ENCODE measurements around the gene KPRP.

The KPRP gene, protein sequence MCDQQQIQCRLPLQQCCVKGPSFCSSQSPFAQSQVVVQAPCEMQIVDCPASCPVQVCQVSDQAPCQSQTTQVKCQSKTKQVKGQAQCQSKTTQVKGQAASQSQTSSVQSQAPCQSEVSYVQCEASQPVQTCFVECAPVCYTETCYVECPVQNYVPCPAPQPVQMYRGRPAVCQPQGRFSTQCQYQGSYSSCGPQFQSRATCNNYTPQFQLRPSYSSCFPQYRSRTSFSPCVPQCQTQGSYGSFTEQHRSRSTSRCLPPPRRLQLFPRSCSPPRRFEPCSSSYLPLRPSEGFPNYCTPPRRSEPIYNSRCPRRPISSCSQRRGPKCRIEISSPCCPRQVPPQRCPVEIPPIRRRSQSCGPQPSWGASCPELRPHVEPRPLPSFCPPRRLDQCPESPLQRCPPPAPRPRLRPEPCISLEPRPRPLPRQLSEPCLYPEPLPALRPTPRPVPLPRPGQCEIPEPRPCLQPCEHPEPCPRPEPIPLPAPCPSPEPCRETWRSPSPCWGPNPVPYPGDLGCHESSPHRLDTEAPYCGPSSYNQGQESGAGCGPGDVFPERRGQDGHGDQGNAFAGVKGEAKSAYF

DNA sequence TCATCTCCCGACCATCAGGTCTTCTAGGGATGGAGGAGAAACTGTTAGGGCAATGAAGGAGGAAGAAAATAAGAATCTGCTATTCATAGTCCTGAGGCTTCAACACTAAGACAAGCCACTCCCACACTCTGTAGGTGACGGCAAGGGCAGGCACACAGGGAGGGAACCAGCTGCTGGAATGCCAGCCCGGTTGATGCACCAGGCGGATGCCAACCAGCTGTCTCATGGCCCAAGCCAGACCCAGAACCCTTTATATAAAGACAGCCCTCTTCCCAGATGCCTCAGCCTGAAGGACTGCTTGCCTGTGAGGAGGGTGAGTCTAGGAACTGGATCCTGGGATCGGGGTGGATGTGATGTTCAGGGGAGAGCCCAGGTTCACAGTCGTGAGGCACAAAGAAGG lies at the start of gene KPRP:
TSS of gene KPRP (plus strand) at position 279 of the 400 bp plus-strand sequence. CDS start 1,564 bp downstream, outside the sequence.
- Histone ChIP-seq H3K27ac (ENCODE audit: low read length) (no peak within 1 kb of the TSS), H3K9ac (ENCODE audit: low read length) (no peak within 1 kb of the TSS), H3K9me3 (ENCODE audit: control insufficient read depth, low read depth, low read length) (peaks cover 75% of the 10 kb centered on the region), H3K27me3 (ENCODE audit: control insufficient read depth, insufficient read depth, low read length) (no peaks in the 10 kb centered on the region), H3K4me3 (ENCODE audit: low read length) (no peak within 1 kb of the TSS), H3K4me1 (ENCODE audit: control insufficient read depth, low read depth, low read length) (no peaks in the 10 kb centered on the region), H3K36me3 (ENCODE audit: control insufficient read depth, low read depth, low read length) (no peaks in the 10 kb centered on the region)

DNA sequence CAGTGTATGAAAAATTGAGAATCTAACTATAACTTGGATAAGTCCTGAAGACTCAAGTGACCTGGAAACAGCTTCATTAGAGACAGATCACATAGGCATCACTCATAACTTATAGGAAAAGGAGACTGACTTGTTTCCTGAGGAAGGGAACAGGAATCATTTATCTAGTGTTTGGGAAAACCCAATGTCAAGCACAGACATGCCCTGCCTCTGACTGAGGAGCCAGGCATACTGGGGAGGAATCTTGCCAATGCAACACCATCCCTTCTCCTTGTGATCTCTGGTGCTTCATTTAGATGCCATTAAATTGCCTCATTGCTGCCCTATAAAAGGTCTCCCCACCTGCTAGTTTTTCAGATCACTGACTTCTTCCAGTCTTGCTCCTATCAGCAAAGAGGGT lies 39.6 kb upstream of the KPRP start:
- H3K9ac ChIP-seq (ENCODE audit: low read length) = no peak overlapping the region
- no peaks in the 10 kb centered on the region for H3K4me1 ChIP-seq (ENCODE audit: control insufficient read depth, low read depth, low read length)
- peaks cover 85% of the 10 kb centered on the region for H3K9me3 ChIP-seq (ENCODE audit: control insufficient read depth, low read depth, low read length)
- H3K27me3 ChIP-seq (ENCODE audit: control insufficient read depth, insufficient read depth, low read length) = no peaks in the 10 kb centered on the region
- H3K36me3 ChIP-seq (ENCODE audit: control insufficient read depth, low read depth, low read length) = no peaks in the 10 kb centered on the region
- H3K27ac ChIP-seq (ENCODE audit: low read length) = no peak overlapping the region
- H3K4me3 ChIP-seq (ENCODE audit: low read length) = no peak overlapping the region

DNA sequence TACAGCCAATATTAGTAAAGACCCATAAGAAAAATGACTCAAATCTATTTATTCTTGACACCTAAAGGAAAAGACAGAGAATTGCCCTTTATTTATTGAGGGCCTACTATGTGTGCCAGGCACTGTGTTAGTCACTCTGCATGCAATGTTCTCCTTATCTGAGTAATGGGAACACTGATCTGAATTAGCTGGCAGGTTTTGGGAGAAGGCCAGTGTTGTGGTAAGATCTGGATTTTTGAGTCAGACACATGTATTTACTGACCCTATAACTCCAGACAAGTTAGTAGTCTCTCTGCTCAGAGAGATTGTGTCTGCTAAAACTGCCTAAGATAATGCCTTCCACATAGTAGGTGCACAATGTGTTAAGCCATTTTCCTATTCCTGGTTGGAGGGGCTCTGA lies 32.6 kb upstream of the KPRP start:
- no peak overlapping the region for H3K4me3 ChIP-seq (ENCODE audit: low read length)
- no peaks in the 10 kb centered on the region for H3K4me1 ChIP-seq (ENCODE audit: control insufficient read depth, low read depth, low read length)
- no peak overlapping the region for H3K27ac ChIP-seq (ENCODE audit: low read length)
- H3K36me3 ChIP-seq (ENCODE audit: control insufficient read depth, low read depth, low read length) = no peaks in the 10 kb centered on the region
- H3K27me3 ChIP-seq (ENCODE audit: control insufficient read depth, insufficient read depth, low read length) = no peaks in the 10 kb centered on the region
- peaks cover 78% of the 10 kb centered on the region for H3K9me3 ChIP-seq (ENCODE audit: control insufficient read depth, low read depth, low read length)
- no peak overlapping the region for H3K9ac ChIP-seq (ENCODE audit: low read length)

DNA sequence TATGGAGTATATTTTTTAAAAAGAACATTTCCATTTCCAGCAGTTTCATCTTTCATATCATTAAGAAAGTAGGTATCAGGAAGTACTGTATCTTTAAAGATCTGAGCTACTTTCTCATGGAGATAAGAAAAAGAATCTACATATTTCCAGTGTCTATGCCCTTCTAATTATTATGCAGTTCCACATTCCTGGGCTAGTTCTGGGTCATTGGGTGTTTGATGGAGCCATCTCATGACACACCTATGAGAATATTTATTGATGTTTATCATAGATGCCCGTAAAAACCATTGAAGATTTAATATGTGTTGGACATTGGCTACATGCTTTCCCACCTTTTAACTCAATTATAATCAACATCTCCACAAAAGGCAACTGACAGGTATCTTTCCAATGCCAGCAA lies 28.8 kb upstream of the KPRP start:
- H3K9ac ChIP-seq (ENCODE audit: low read length) = no peak overlapping the region
- H3K27ac ChIP-seq (ENCODE audit: low read length) = no peak overlapping the region
- H3K9me3 ChIP-seq (ENCODE audit: control insufficient read depth, low read depth, low read length) = peaks cover 70% of the 10 kb centered on the region
- no peak overlapping the region for H3K4me3 ChIP-seq (ENCODE audit: low read length)
- no peaks in the 10 kb centered on the region for H3K36me3 ChIP-seq (ENCODE audit: control insufficient read depth, low read depth, low read length)
- H3K27me3 ChIP-seq (ENCODE audit: control insufficient read depth, insufficient read depth, low read length) = no peaks in the 10 kb centered on the region
- H3K4me1 ChIP-seq (ENCODE audit: control insufficient read depth, low read depth, low read length) = no peaks in the 10 kb centered on the region

DNA sequence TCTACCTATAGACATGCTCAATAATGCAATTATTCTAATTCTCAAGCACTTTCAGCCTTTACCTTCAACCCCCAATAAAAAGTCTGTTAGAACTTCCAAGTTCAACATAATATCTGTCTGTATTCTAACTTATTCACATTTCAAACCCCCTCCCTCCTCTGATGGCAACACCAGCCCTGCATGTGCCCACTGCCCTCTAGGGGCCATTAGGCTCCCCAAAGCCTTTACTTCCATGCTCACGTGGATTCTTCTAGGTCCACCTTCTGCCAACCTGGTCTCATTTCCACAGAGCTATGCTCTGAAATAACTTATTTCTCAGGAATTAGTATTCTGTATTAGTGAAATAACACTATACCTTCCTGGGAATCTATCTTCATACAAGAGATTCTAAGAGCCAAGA lies 22.2 kb upstream of the KPRP start:
- no peaks in the 10 kb centered on the region for H3K27me3 ChIP-seq (ENCODE audit: control insufficient read depth, insufficient read depth, low read length)
- H3K4me3 ChIP-seq (ENCODE audit: low read length) = no peak overlapping the region
- no peak overlapping the region for H3K27ac ChIP-seq (ENCODE audit: low read length)
- H3K9ac ChIP-seq (ENCODE audit: low read length) = no peak overlapping the region
- H3K9me3 ChIP-seq (ENCODE audit: control insufficient read depth, low read depth, low read length) = peaks cover 78% of the 10 kb centered on the region
- H3K4me1 ChIP-seq (ENCODE audit: control insufficient read depth, low read depth, low read length) = no peaks in the 10 kb centered on the region
- H3K36me3 ChIP-seq (ENCODE audit: control insufficient read depth, low read depth, low read length) = no peaks in the 10 kb centered on the region

DNA sequence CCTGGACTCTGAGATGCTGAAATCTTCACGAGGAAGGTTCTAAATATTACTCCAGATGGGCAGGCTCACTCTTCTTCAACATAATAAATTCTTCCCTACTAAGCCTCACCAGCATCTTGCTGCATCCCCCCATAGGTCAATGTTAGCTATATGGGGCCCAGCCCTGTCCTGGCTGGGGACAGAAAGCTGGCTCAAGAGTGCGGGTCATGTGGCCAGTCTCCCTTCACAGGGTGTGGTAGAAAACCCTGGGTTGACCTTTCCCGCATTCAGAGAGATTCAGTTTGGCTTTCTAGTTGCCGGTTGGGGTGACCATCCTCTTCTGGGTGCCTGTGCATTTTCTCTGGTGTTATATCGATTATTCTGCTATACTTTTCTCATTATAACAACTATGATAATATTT lies 19.8 kb upstream of the KPRP start:
- H3K9ac ChIP-seq (ENCODE audit: low read length) = no peak overlapping the region

DNA sequence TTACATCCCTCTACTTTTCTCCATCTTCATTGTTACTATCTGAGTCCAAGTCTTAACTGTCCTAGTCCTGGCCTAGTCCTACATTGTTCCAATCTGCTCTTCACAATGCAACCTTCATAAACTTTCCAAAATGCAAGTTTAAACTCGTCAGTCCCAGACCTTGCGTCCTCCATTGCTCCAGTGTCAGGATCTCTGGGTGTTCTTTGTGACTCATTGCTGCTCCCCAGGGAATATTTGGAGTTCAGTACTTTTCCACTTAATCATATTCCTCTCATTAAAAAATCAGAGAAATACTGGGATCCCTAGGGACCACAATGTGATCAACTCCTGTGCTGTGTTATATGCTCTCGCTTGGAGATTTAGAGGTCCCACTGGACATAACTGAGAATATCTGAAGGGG lies 18.0 kb upstream of the KPRP start:
- H3K4me1 ChIP-seq (ENCODE audit: control insufficient read depth, low read depth, low read length) = no peaks in the 10 kb centered on the region
- H3K36me3 ChIP-seq (ENCODE audit: control insufficient read depth, low read depth, low read length) = no peaks in the 10 kb centered on the region
- H3K27me3 ChIP-seq (ENCODE audit: control insufficient read depth, insufficient read depth, low read length) = no peaks in the 10 kb centered on the region
- H3K27ac ChIP-seq (ENCODE audit: low read length) = no peak overlapping the region
- H3K4me3 ChIP-seq (ENCODE audit: low read length) = no peak overlapping the region
- H3K9ac ChIP-seq (ENCODE audit: low read length) = no peak overlapping the region
- H3K9me3 ChIP-seq (ENCODE audit: control insufficient read depth, low read depth, low read length) = peaks cover 83% of the 10 kb centered on the region

More for the DNA sequence above, 19.8 kb upstream of the KPRP start:
- peaks cover 86% of the 10 kb centered on the region for H3K9me3 ChIP-seq (ENCODE audit: control insufficient read depth, low read depth, low read length)
- H3K4me1 ChIP-seq (ENCODE audit: control insufficient read depth, low read depth, low read length) = no peaks in the 10 kb centered on the region
- no peaks in the 10 kb centered on the region for H3K36me3 ChIP-seq (ENCODE audit: control insufficient read depth, low read depth, low read length)
- H3K27ac ChIP-seq (ENCODE audit: low read length) = no peak overlapping the region
- H3K27me3 ChIP-seq (ENCODE audit: control insufficient read depth, insufficient read depth, low read length) = no peaks in the 10 kb centered on the region
- no peak overlapping the region for H3K4me3 ChIP-seq (ENCODE audit: low read length)

DNA sequence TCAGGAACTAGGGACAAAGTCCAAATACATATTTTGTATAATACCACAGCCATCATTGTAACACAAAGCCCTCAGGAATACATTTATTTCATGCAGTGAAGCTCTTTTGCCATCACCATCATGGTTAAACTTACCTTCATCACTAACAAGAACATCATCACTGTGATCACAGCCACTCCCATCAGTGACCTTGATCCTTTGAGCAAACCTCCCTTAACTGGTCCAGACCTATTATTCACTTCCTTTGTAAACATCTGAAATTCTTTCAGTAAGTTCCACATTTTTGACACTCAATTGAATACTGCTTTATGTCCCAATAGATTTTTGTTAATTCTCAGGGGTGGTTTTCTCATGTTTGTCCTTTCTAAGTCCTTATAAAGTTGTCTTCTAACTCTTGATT lies 16.2 kb upstream of the KPRP start:
- Histone ChIP-seq H3K9me3 (ENCODE audit: control insufficient read depth, low read depth, low read length) (peaks cover 81% of the 10 kb centered on the region), H3K4me3 (ENCODE audit: low read length) (no peak overlapping the region), H3K27ac (ENCODE audit: low read length) (no peak overlapping the region), H3K36me3 (ENCODE audit: control insufficient read depth, low read depth, low read length) (no peaks in the 10 kb centered on the region), H3K9ac (ENCODE audit: low read length) (no peak overlapping the region), H3K4me1 (ENCODE audit: control insufficient read depth, low read depth, low read length) (no peaks in the 10 kb centered on the region), H3K27me3 (ENCODE audit: control insufficient read depth, insufficient read depth, low read length) (no peaks in the 10 kb centered on the region)

DNA sequence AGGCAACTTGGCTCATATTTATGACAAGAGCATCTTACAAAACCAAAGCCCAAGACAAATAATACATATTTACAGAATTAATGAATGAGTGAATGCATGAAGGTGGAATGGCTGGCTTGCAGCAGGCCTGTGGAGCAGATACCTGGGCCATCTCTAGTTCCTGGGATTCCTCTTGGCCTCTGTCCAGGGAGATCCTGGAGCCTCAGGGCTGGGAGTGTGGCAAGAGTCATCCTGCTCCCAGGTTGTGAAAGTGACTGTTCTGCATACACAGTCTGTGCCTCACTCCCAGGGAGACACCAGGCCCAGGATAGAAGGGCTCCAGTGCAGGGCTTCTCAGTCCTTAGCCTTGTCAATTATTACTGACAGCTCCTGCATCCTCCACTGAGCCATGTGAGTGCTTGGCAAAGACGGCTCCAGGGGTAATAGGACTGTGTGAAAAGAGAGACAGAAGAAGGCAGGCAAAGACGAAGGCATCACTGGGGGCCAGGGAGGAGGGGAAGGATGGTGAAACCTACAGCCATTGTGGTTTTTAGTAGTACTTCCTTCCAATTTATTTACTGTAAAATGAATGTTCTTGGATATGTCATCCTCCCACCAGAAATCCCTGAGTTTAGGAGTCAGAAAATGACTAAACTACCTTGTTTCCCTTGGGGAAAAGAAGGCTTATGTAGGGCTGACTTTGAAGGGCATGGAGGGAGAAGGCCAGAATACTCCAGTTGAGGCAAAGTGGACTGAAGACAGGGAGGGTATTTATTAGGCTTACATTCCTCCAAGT lies 14.3 kb upstream of the KPRP start:
- H3K9me3 ChIP-seq (ENCODE audit: control insufficient read depth, low read depth, low read length) = peaks cover 71% of the 10 kb centered on the region
- no peak overlapping the region for H3K27ac ChIP-seq (ENCODE audit: low read length)
- H3K36me3 ChIP-seq (ENCODE audit: control insufficient read depth, low read depth, low read length) = no peaks in the 10 kb centered on the region
- no peak overlapping the region for H3K9ac ChIP-seq (ENCODE audit: low read length)
- no peaks in the 10 kb centered on the region for H3K27me3 ChIP-seq (ENCODE audit: control insufficient read depth, insufficient read depth, low read length)
- no peak overlapping the region for H3K4me3 ChIP-seq (ENCODE audit: low read length)
- H3K4me1 ChIP-seq (ENCODE audit: control insufficient read depth, low read depth, low read length) = no peaks in the 10 kb centered on the region

DNA sequence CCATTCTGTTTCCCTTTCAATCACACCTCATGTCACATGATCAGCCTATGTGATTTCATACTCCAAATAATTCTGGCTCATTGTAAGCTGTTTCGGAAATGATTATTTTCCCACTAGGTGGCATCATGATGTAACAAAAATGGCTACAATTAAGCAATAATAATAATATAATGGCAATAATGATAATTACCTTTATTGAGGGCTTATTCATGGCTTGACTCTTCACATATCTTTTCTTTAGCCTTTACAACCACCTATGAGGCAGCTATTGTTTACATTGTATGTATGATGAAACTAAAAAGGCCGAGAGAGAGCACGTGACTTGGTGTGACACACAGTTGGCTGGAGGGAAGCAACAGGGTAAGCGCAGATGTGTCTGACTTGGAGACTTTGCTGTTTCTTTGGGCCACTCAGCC lies 12.5 kb upstream of the KPRP start:
- H3K9ac ChIP-seq (ENCODE audit: low read length) = no peak overlapping the region
- H3K4me3 ChIP-seq (ENCODE audit: low read length) = no peak overlapping the region
- H3K9me3 ChIP-seq (ENCODE audit: control insufficient read depth, low read depth, low read length) = peaks cover 68% of the 10 kb centered on the region
- no peaks in the 10 kb centered on the region for H3K4me1 ChIP-seq (ENCODE audit: control insufficient read depth, low read depth, low read length)
- H3K27ac ChIP-seq (ENCODE audit: low read length) = no peak overlapping the region
- H3K36me3 ChIP-seq (ENCODE audit: control insufficient read depth, low read depth, low read length) = no peaks in the 10 kb centered on the region
- no peaks in the 10 kb centered on the region for H3K27me3 ChIP-seq (ENCODE audit: control insufficient read depth, insufficient read depth, low read length)

DNA sequence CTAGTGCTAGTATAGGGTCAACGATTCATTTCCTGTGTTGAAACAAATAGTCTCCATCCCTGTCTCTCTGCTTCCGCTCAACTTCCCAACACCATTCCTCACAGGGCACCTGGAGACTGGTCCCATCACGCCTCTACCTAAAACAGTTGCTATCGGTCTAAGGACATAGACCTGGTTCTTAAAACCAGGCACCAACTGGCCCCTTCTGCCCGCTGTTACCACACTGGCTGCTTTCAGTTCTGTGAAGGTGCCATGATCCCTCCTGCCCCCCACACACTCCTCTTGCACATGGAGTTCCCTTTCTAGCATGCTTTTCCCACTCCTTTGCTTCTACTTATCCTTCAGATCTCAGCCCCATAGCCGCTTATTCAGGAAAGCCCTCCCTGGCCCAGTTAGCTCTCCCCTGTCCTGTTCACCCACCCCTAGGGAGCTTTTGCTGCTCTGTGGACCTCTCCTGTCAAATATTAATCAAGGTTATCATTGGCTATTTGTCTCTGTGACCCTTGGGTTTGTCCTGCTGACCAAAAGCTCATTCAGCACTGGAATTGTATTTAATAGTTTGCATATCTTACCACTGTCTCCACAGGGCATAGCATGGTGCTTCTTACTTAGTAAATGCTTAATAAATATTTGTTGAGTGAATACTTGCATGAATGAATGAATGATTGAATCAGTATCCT lies 11.9 kb upstream of the KPRP start:
- Histone ChIP-seq H3K36me3 (ENCODE audit: control insufficient read depth, low read depth, low read length) (no peaks in the 10 kb centered on the region), H3K27ac (ENCODE audit: low read length) (no peak overlapping the region), H3K4me1 (ENCODE audit: control insufficient read depth, low read depth, low read length) (no peaks in the 10 kb centered on the region), H3K9ac (ENCODE audit: low read length) (no peak overlapping the region), H3K27me3 (ENCODE audit: control insufficient read depth, insufficient read depth, low read length) (no peaks in the 10 kb centered on the region), H3K9me3 (ENCODE audit: control insufficient read depth, low read depth, low read length) (peaks cover 69% of the 10 kb centered on the region), H3K4me3 (ENCODE audit: low read length) (no peak overlapping the region)
